Keratinocyte (primary cell): ENCODE data around the gene BEX3. TPM values are rescaled to one million over a fixed set of nuclear protein-coding genes. Genes with fewer than 3 reads are reported as not detected.
A peak's percentile ranks its signal among the peaks of the same experiment; 100 is the strongest.

Experiments used
- DNase-seq: peaks from one replicate; pipeline ENCODE4 v3.0.0-alpha.2; 2011; ENCODE audit warnings: low read depth, missing footprints, low spot score
- FAIRE-seq: peaks from 2 replicates; lab custom pipeline; 2011; peaks lifted over from hg19 to GRCh38; lab: Jason Lieb, UNC
- H2AFZ ChIP-seq: 2 replicates; pipeline ENCODE4 v1.6.0; 2012; ENCODE audit warnings: low read length, control low read depth, inconsistent platforms; ENCODE audit not compliant: control insufficient read depth
- H3K27ac ChIP-seq: 2 replicates; pipeline ENCODE4 v1.5.1; 2011; ENCODE audit warnings: low read length; ENCODE audit not compliant: control insufficient read depth, insufficient read depth
- H3K27me3 ChIP-seq: 3 replicates; pipeline ENCODE4 v1.6.0; 2011; ENCODE audit warnings: low read length; ENCODE audit not compliant: control insufficient read depth, insufficient read depth; ENCODE audit errors: extremely low read depth
- H3K36me3 ChIP-seq, 2 experiments: 2 replicates in 1 of 2; 3 replicates in 1 of 2; pipeline ENCODE4 v1.5.1; 2011; ENCODE audit warnings: low read length in 2 of 2, mild to moderate bottlenecking in 1 of 2; ENCODE audit not compliant: control insufficient read depth in 2 of 2, insufficient read depth in 2 of 2; ENCODE audit errors: extremely low read depth in 1 of 2
- H3K4me1 ChIP-seq: 3 replicates; pipeline ENCODE4 v1.5.1; 2011; ENCODE audit warnings: low read length; ENCODE audit not compliant: control insufficient read depth, insufficient read depth; ENCODE audit errors: extremely low read depth
- H3K4me2 ChIP-seq: 3 replicates; pipeline ENCODE4 v1.6.0; 2011; ENCODE audit warnings: low read depth, low read length; ENCODE audit not compliant: control insufficient read depth, insufficient read depth; ENCODE audit errors: extremely low read depth
- H3K4me3 ChIP-seq, 3 experiments: fragments of 200-600 bp in 1 of 3; sonication (generic) in 1 of 3; 2 replicates in 2 of 3; 3 replicates in 1 of 3; pipeline ENCODE4 v1.5.1; 2011 to 2016; ENCODE audit warnings: low read length in 3 of 3, mild to moderate bottlenecking in 3 of 3, control low read depth in 2 of 3, inconsistent platforms in 1 of 3, low read depth in 1 of 3, mixed read lengths in 1 of 3, mixed run types in 1 of 3, moderate library complexity in 1 of 3; ENCODE audit not compliant: control insufficient read depth in 2 of 3, insufficient read depth in 2 of 3; ENCODE audit errors: extremely low read depth in 1 of 3
- H3K79me2 ChIP-seq: 2 replicates; pipeline ENCODE4 v1.6.0; 2012; ENCODE audit warnings: low read length; ENCODE audit not compliant: control insufficient read depth, insufficient read depth
- H3K9ac ChIP-seq: 3 replicates; pipeline ENCODE4 v1.6.0; 2011; ENCODE audit warnings: low read length; ENCODE audit not compliant: control insufficient read depth, insufficient read depth; ENCODE audit errors: extremely low read depth
- H3K9me1 ChIP-seq: 3 replicates; pipeline ENCODE4 v1.6.0; 2011; ENCODE audit warnings: low read length; ENCODE audit not compliant: control insufficient read depth, insufficient read depth; ENCODE audit errors: extremely low read depth
- H3K9me3 ChIP-seq: 2 replicates; pipeline ENCODE4 v1.5.1; 2012; ENCODE audit warnings: low read depth, low read length; ENCODE audit not compliant: control insufficient read depth
- H4K20me1 ChIP-seq: 3 replicates; pipeline ENCODE4 v1.6.0; 2011; ENCODE audit warnings: low read length; ENCODE audit not compliant: control insufficient read depth, insufficient read depth; ENCODE audit errors: extremely low read depth
- EZH2 ChIP-seq: IDR thresholded peaks from one replicate; pipeline ENCODE4 v1.6.1; 2012; ENCODE audit warnings: inconsistent platforms, mild to moderate bottlenecking, low read length, moderate library complexity
- dilution Hi-C: fragments of 300-500 bp; cut with MboI; formaldehyde crosslinking; loops from one replicate; pipeline ENCODE4 v1.7.0; 2020; ENCODE audit warnings: low sequenced_read_pairs; ENCODE audit not compliant: extremely low pct_ligation_motif_present
- polyA minus RNA-seq, 3 experiments: library from RNA; depleted of rRNA, polyadenylated mRNA; stranded (reverse); fragments of >200 nt; gene quantifications; 1 replicate in 1 of 3; 2 replicates in 1 of 3; 3 replicates in 1 of 3; pipeline ENCODE4 v1.2.3, GENCODE V29; 2011
- polyA plus RNA-seq, 5 experiments: library from polyadenylated mRNA; depleted of rRNA in 3 of 5; stranded (reverse) in 3 of 5; stranded (forward) in 1 of 5; unstranded in 1 of 5; fragments of >200 nt; gene quantifications; 1 replicate in 1 of 5; 2 replicates in 3 of 5; 3 replicates in 1 of 5; pipeline versions ENCODE4 v1.2.1 to v1.2.3, GENCODE V29; 2011 to 2012; ENCODE audit warnings: missing spikeins in 2 of 5, low read depth in 1 of 5, low replicate concordance in 1 of 5
- TF ChIP-seq, protein P1 (sequence below), 3 experiments: IDR thresholded peaks in 1 of 3; conservative IDR thresholded peaks in 1 of 3; optimal IDR thresholded peaks in 1 of 3; 2 replicates in 2 of 3; 3 replicates in 1 of 3; pipeline versions ENCODE3 to v1.5.1; 2011; ENCODE audit warnings: low read length in 3 of 3, mild to moderate bottlenecking in 3 of 3, moderate library complexity in 2 of 3, control low read depth in 1 of 3, inconsistent platforms in 1 of 3; ENCODE audit not compliant: insufficient read depth in 2 of 3; ENCODE audit errors: extremely low read depth in 1 of 3

The BEX3 gene
- polyA plus RNA-seq (125 to 264 TPM (median 205 TPM) in 3 replicates), polyA minus RNA-seq (20.2 to 39.1 TPM (median 38.6 TPM) in 3 replicates)
- polyA plus RNA-seq (2011; ENCODE audit: low read depth): 34.9 TPM
- 206 and 272 TPM in 2 replicates for polyA plus RNA-seq (2011; cell fraction: cytosol; rRNA removed)
- 83.3 and 131 TPM in 2 replicates for polyA plus RNA-seq (2011; cell fraction: nucleus; rRNA removed)
- 163 and 290 TPM in 2 replicates for polyA plus RNA-seq (2012; ENCODE audit: low replicate concordance)
- polyA minus RNA-seq (2011; cell fraction: cytosol; rRNA and poly(A)+ RNA removed): 59.5 TPM
- polyA minus RNA-seq (2011; cell fraction: nucleus; rRNA and poly(A)+ RNA removed): 9.1 and 14.7 TPM in 2 replicates

DNA sequence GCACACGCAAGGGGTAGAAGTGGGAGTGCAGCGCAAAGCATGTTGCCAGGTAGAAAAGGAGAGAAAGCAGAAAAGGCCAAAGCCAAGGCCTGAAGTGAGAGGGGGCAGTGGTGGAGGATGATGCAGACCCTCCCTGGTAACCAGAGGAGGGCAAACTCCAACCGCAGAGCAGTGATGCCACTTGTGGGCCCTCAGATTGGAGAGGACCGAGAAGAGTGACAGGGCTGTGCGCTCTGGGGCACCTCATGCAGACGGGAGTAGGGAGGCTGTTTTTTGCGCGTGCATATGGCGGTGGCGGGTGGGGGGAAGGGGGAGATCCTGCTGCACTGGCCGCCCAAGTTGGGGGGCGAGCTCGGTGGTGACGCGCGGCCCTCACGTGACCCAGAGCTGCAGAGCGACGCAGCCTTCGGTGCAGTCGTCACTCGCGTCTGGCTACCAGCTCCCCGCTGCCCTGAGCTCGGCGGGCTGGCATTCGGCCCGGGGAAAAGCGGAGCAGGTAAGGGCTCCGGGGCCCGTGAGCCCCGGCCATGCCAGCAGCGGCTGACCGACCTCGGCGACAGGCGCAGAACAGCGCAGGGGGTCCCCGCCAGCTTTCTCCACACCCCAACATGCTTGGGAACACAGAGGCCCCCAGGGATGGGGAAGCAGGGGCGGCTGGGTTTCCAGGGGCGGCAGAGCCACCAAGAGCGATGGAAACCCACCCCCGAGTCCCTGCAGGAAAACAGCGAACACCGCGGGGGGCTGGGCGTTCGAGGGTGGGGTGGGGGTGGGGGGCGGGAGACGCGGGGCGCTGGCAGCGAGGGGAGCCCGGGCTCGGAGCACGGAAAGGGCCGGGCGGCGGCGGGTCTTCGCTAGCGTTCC lies at the start of gene BEX3:
TSS of gene BEX3 (plus strand) at position 421 of the 861 bp plus-strand sequence. CDS start 984 bp downstream, outside the sequence.
- Histone ChIP-seq H3K9ac (peak within 1 kb of the TSS; percentile 77), H3K9me3 (no peaks in the 10 kb centered on the region), H3K4me3 (peak within 1 kb of the TSS; percentile 46 to 65 (median 55)), H3K36me3 (no peaks in the 10 kb centered on the region), H4K20me1 (no peaks in the 10 kb centered on the region), H3K79me2 (no peaks in the 10 kb centered on the region), H2AFZ (peak within 1 kb of the TSS; percentile 84), H3K4me1 (peaks cover 4% of the 10 kb centered on the region), H3K9me1 (no peaks in the 10 kb centered on the region), H3K27me3 (no peaks in the 10 kb centered on the region), H3K4me2 (peak within 1 kb of the TSS; percentile 66), H3K27ac (peak within 1 kb of the TSS; percentile 52)
- dilution Hi-C loops: no loop called here
- DNase-seq: no peak
- no peak for FAIRE-seq
- no peak for TF ChIP-seq EZH2
- TF ChIP-seq, protein P1, sequence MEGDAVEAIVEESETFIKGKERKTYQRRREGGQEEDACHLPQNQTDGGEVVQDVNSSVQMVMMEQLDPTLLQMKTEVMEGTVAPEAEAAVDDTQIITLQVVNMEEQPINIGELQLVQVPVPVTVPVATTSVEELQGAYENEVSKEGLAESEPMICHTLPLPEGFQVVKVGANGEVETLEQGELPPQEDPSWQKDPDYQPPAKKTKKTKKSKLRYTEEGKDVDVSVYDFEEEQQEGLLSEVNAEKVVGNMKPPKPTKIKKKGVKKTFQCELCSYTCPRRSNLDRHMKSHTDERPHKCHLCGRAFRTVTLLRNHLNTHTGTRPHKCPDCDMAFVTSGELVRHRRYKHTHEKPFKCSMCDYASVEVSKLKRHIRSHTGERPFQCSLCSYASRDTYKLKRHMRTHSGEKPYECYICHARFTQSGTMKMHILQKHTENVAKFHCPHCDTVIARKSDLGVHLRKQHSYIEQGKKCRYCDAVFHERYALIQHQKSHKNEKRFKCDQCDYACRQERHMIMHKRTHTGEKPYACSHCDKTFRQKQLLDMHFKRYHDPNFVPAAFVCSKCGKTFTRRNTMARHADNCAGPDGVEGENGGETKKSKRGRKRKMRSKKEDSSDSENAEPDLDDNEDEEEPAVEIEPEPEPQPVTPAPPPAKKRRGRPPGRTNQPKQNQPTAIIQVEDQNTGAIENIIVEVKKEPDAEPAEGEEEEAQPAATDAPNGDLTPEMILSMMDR (optimal IDR thresholded peaks at IDR 0.05 in 1 of 3, IDR thresholded peaks at IDR 0.05 in 1 of 3, conservative IDR thresholded peaks at IDR 0.05 in 1 of 3; ENCODE audit: extremely low read depth in 1 of 3, insufficient read depth in 2 of 3, low read length in 3 of 3): no peak

DNA sequence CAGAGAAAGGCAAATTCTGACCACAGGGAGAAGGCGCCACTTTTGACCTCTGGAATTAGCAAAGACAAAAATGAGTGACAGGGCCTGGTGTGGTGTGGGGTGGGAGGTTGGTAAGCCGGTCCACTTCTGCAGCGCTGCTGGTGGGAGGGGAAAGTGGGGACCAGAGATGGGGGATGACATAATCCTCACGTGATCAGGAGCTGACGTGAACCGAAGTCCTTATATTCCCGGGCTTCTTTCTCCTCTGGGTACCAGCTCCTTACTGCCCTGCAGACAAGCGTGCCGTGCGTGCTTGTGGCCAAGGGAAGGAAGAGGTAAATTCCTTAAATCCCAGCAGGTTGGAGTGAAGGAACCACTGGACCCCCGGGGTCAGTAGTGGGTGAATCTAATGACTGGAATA lies 46.3 kb upstream of the BEX3 start, which contains the start of gene TCEAL7:
TSS of gene TCEAL7 (plus strand) at position 249 of the 400 bp plus-strand sequence. CDS start 1,165 bp downstream, outside the sequence.
- Histone ChIP-seq H3K4me3 (peak within 1 kb of the TSS in 2 of 3 experiments; percentile 29 to 34), H2AFZ (peak within 1 kb of the TSS; percentile 80), H3K9me3 (no peaks in the 10 kb centered on the region), H4K20me1 (no peaks in the 10 kb centered on the region), H3K27me3 (peaks cover 7% of the 10 kb centered on the region), H3K27ac (no peak within 1 kb of the TSS), H3K79me2 (no peaks in the 10 kb centered on the region), H3K9me1 (no peaks in the 10 kb centered on the region), H3K4me1 (peaks cover 5% of the 10 kb centered on the region), H3K36me3 (no peaks in the 10 kb centered on the region), H3K9ac (no peak within 1 kb of the TSS), H3K4me2 (peak within 1 kb of the TSS; percentile 54)
- TF ChIP-seq, protein P1 (optimal IDR thresholded peaks at IDR 0.05 in 1 of 3, IDR thresholded peaks at IDR 0.05 in 1 of 3, conservative IDR thresholded peaks at IDR 0.05 in 1 of 3; ENCODE audit: extremely low read depth in 1 of 3, insufficient read depth in 2 of 3, low read length in 3 of 3): no peak
- no peak for TF ChIP-seq EZH2
- FAIRE-seq: no peak
- no peak for DNase-seq
- dilution Hi-C loops: no loop called here
